ENCODE data around the gene IL1RAPL2.

IL1RAPL2 gene

DNA sequence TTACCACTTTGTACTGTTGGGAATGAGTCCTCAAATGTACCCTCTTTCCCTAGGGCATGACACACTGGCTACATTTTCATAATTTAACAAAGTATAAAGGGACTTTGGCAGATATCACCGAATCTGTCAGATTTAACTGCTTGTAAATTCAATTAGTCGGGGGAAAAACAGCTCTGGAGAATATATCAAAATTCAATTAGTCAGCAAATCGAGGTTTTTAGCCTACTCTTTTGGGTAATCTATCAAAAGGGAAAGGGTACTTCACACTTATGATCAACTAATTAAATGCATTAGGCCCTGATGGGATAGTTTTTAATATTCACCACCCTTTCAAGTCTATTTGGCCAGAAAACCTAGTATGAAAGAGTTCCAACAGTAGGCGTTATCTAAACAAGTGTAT lies 141.0 kb downstream of the IL1RAPL2 start:
- TF ChIP-seq, protein P1, sequence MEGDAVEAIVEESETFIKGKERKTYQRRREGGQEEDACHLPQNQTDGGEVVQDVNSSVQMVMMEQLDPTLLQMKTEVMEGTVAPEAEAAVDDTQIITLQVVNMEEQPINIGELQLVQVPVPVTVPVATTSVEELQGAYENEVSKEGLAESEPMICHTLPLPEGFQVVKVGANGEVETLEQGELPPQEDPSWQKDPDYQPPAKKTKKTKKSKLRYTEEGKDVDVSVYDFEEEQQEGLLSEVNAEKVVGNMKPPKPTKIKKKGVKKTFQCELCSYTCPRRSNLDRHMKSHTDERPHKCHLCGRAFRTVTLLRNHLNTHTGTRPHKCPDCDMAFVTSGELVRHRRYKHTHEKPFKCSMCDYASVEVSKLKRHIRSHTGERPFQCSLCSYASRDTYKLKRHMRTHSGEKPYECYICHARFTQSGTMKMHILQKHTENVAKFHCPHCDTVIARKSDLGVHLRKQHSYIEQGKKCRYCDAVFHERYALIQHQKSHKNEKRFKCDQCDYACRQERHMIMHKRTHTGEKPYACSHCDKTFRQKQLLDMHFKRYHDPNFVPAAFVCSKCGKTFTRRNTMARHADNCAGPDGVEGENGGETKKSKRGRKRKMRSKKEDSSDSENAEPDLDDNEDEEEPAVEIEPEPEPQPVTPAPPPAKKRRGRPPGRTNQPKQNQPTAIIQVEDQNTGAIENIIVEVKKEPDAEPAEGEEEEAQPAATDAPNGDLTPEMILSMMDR (IDR thresholded peaks at IDR 0.05), result no peak
- Histone ChIP-seq H3K4me3 (no peak overlapping the region), H3K27ac (no peak overlapping the region)
- DNase-seq (ENCODE audit: low spot score), result no peak

DNA sequence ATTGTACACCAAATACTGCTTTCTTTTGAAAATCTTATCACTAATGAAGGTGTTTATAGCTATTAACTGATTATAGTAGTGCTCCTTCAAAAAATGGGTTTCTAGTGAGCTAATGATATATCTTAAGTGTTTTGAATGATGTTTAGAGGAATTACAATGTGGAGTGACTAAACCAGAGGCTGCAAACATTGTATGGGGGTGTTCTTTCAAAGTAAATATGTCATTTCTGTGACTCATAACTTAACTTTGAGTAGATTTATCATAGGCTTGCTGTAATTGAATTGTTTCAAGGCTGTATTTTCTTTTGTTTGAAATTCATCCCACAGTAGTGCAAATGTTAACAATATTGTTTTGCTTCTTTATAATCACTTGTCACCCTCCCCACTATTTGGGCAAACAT lies 141.6 kb downstream of the IL1RAPL2 start:
- Histone ChIP-seq H3K27ac (no peak overlapping the region), H3K4me3 (no peak overlapping the region)
- TF ChIP-seq, protein P1 (IDR thresholded peaks at IDR 0.05), result no peak
- DNase-seq (ENCODE audit: low spot score), result no peak

DNA sequence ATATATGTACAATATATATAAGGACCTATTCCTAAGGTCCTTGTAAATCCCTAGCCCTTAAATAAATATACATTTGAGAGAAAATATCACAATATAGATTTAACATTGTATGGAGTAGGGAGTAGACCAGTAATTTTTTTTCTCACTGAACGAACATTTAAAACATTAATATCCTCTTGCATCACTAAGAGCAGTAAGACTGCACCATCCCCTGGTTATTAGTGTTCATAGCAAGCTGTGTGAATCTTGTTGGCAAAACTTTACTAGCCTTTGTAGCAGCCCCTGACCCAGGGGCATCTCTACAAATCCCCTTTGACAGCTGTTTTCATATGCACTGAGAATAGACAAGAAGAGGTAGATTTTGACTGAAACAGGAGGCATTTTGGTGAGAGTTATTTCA lies 146.5 kb downstream of the IL1RAPL2 start:
- TF ChIP-seq, protein P1 (IDR thresholded peaks at IDR 0.05), result no peak
- H3K4me3 ChIP-seq, result no peak overlapping the region
- H3K27ac ChIP-seq, result no peak overlapping the region
- DNase-seq (ENCODE audit: low spot score), result no peak

DNA sequence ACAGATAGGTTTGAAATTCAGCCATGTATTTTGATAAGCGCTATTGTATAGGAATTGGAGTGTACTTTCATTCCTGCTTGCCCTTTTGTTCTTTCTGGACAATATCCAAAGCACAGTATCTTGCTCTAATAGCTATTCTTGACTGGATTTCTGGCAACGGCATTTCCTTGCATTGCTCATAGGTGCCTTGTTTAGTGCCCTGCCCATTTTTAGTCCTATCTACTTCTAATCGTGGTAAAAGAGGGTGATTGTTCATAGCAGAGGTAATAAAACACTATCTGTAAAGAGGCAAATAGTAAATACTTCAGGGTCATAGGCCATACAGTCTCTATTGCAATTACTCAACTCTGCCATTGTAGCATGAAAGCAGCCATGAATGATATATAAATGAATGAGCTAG lies 155.9 kb downstream of the IL1RAPL2 start:
- Histone ChIP-seq H3K27ac (no peak overlapping the region), H3K4me3 (no peak overlapping the region)
- TF ChIP-seq, protein P1 (IDR thresholded peaks at IDR 0.05), result no peak
- DNase-seq (ENCODE audit: low spot score), result no peak

DNA sequence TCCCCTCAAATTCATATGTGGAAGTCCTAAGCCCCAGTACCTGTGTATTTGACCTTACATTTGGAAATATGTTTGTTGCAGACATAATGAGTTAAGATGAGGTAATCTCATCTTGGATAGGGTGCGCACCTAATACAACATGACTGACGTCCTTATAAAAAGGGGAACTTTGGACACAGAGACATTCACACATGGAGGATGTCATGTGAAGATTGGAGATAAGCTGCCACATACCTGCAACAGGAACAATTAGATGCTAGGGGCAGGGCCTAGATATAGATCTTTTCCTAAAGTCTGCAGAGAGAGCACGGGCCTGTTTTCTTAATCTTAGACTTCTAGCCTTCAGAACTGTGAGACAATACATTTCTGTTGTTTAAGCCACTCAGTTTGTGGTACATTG lies 162.5 kb downstream of the IL1RAPL2 start:
- no peak for DNase-seq (ENCODE audit: low spot score)
- Histone ChIP-seq H3K27ac (no peak overlapping the region), H3K4me3 (no peak overlapping the region)
- TF ChIP-seq, protein P1 (IDR thresholded peaks at IDR 0.05), result no peak

DNA sequence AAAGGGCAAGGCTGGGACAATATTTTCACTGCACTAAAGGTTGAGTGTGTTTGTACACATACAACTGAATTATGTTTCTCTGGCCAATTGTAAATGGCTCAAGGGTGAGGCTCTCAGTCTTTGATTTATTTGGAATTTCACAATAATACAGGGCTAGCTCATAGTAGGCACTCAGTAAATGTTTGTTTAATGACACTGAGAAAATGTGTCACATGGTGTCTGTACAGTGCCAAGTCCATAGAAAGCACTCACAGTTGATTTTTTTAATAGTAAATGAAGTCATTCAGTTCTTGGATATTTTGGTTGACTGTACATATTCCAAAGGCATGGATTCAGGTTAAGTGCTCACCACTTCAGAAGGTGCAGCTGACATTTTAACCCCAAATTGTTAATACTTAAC lies 176.4 kb downstream of the IL1RAPL2 start:
- TF ChIP-seq, protein P1 (IDR thresholded peaks at IDR 0.05), result no peak
- Histone ChIP-seq H3K27ac (no peak overlapping the region), H3K4me3 (no peak overlapping the region)
- no peak for DNase-seq (ENCODE audit: low spot score)

DNA sequence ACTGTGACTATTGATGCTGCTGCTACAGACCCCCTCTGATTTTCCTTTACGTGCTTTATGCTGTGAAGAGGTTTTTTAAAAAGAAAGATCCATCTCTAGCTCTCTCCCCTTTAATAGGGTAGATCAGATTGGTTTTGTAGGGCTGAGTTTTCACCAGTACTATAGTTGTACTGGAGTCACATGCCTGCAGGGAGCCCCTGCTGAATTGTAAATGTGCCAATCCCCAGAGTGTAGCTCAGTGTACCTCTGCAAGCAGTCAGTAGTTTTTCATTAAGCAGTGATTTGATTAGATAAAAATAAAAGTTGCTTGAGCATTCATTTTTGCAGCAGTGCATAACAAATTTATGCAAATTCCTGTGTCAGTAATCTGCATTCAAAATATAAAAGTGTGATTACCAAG lies 179.2 kb downstream of the IL1RAPL2 start:
- Histone ChIP-seq H3K27ac (no peak overlapping the region), H3K4me3 (no peak overlapping the region)
- TF ChIP-seq, protein P1 (IDR thresholded peaks at IDR 0.05), result no peak
- no peak for DNase-seq (ENCODE audit: low spot score)

All from coronary artery (tissue), 2 donors.